ENCODE data around the gene SERPINB2.

DNA sequence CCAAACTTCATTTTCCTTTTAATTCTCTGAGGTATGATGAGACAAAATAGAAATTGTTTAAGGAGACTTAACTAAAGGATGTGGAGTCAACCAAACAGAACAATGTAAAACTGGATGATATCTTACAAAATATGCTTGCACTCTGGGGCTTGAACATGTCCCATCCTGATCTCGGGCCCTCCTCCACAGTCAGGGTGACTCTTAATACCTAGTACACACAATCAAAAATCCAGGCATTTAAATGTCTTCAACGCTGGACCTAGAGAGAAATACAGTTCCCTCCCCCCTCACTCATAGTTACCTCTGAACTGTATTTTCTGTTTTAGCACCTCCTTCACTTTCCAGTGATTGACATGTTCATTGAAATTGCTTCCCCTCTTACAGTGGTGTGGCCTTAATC is 36.9 kb upstream of the SERPINB2 start:
- TF ChIP-seq BACH2 (CRISPR knock-in tag; IDR thresholded peaks at IDR 0.05; ENCODE audit: borderline replicate concordance) (no peak), CREB5 (CRISPR knock-in tag; IDR thresholded peaks at IDR 0.05; ENCODE audit: low read depth) (no peak), CSDC2 (CRISPR knock-in tag; IDR thresholded peaks at IDR 0.05) (no peak), ZNF8 (CRISPR knock-in tag; IDR thresholded peaks at IDR 0.05) (no peak), RARB (CRISPR knock-in tag; IDR thresholded peaks at IDR 0.05) (no peak), ARNTL (CRISPR knock-in tag; IDR thresholded peaks at IDR 0.05; ENCODE audit: borderline replicate concordance, low read depth) (no peak), ZNF565 (CRISPR knock-in tag; conservative IDR thresholded peaks at IDR 0.05; ENCODE audit: low read depth) (no peak), ZC3H10 (CRISPR knock-in tag; IDR thresholded peaks at IDR 0.05) (no peak), TOX (CRISPR knock-in tag; IDR thresholded peaks at IDR 0.05; ENCODE audit: borderline replicate concordance) (no peak)
- TF ChIP-seq, protein P1, sequence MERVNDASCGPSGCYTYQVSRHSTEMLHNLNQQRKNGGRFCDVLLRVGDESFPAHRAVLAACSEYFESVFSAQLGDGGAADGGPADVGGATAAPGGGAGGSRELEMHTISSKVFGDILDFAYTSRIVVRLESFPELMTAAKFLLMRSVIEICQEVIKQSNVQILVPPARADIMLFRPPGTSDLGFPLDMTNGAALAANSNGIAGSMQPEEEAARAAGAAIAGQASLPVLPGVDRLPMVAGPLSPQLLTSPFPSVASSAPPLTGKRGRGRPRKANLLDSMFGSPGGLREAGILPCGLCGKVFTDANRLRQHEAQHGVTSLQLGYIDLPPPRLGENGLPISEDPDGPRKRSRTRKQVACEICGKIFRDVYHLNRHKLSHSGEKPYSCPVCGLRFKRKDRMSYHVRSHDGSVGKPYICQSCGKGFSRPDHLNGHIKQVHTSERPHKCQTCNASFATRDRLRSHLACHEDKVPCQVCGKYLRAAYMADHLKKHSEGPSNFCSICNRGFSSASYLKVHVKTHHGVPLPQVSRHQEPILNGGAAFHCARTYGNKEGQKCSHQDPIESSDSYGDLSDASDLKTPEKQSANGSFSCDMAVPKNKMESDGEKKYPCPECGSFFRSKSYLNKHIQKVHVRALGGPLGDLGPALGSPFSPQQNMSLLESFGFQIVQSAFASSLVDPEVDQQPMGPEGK (CRISPR knock-in tag; IDR thresholded peaks at IDR 0.05; ENCODE audit: borderline replicate concordance): no peak
